ENCODE data around the gene CLOCK. TPM values are rescaled to one million over a fixed set of nuclear protein-coding genes. Genes with fewer than 3 reads are reported as not detected.

CLOCK gene
- total RNA-seq, 1 donor from 2014 or later = 13.6 TPM

DNA sequence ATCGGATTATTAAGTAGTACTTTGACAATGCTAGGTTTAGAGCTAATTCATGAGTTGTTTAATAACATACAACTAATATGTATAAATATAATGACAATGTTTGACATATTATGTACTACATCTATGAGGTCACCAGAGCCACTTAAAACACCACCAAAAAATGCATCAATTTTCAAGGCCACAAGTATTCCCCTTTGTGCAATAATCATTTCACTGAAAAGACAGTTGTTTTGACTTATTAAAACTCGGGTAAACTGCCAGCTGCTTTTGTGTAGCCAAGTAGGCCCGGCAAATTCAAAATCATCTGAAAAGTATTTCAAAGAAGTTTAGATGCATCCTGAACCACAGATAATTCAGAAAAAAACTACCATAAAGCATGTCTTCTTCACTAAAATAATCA lies 48.7 kb downstream of the CLOCK start:
- H3K9me3 ChIP-seq (ENCODE audit: control insufficient read depth in 3 of 3, low read length in 3 of 3) = no peaks in the 10 kb centered on the region
- H3K4me1 ChIP-seq (ENCODE audit: control insufficient read depth in 3 of 3, insufficient read depth in 3 of 3, low read length in 3 of 3) = no peaks in the 10 kb centered on the region
- H3K4me3 ChIP-seq (ENCODE audit: low read length in 3 of 3) = no peak overlapping the region
- peaks cover 0 to 5% (median 5%) of the 10 kb centered on the region in 3 donors for H3K36me3 ChIP-seq (ENCODE audit: control insufficient read depth in 3 of 3, insufficient read depth in 3 of 3, low read length in 3 of 3)
- no peak overlapping the region for H3K27ac ChIP-seq (ENCODE audit: low read depth, low read length)
- H3K9ac ChIP-seq (ENCODE audit: low read depth in 1 of 3, low read length in 3 of 3) = no peak overlapping the region
- no peaks in the 10 kb centered on the region for H3K27me3 ChIP-seq (ENCODE audit: control insufficient read depth in 3 of 3, insufficient read depth in 3 of 3, low read length in 3 of 3)

- Histone ChIP-seq H3K9ac (ENCODE audit: low read depth in 1 of 3, low read length in 3 of 3) (no peak overlapping the region), H3K27me3 (ENCODE audit: control insufficient read depth in 3 of 3, insufficient read depth in 3 of 3, low read length in 3 of 3) (no peaks in the 10 kb centered on the region), H3K4me3 (ENCODE audit: low read length in 3 of 3) (no peak overlapping the region)
These were observed 55.2 kb downstream of the CLOCK start for GRCh38 chr4:55491486-55491885.

GRCh38 chr4:55488716-55489115 lies 58.0 kb downstream of the CLOCK start:
- no peaks in the 10 kb centered on the region for H3K27me3 ChIP-seq (ENCODE audit: control insufficient read depth in 3 of 3, insufficient read depth in 3 of 3, low read length in 3 of 3)
- H3K4me1 ChIP-seq (ENCODE audit: control insufficient read depth in 3 of 3, insufficient read depth in 3 of 3, low read length in 3 of 3) = no peaks in the 10 kb centered on the region
- no peak overlapping the region for H3K27ac ChIP-seq (ENCODE audit: low read depth, low read length)
- H3K36me3 ChIP-seq (ENCODE audit: control insufficient read depth in 3 of 3, insufficient read depth in 3 of 3, low read length in 3 of 3) = peaks cover 2 to 23% (median 7%) of the 10 kb centered on the region in 3 donors
- H3K4me3 ChIP-seq (ENCODE audit: low read length in 3 of 3) = no peak overlapping the region
- no peaks in the 10 kb centered on the region for H3K9me3 ChIP-seq (ENCODE audit: control insufficient read depth in 3 of 3, low read length in 3 of 3)
- no peak overlapping the region for H3K9ac ChIP-seq (ENCODE audit: low read depth in 1 of 3, low read length in 3 of 3)

More at GRCh38 chr4:55491486-55491885, 55.2 kb downstream of the CLOCK start:
- Histone ChIP-seq H3K36me3 (ENCODE audit: control insufficient read depth in 3 of 3, insufficient read depth in 3 of 3, low read length in 3 of 3) (peaks cover 2 to 14% (median 7%) of the 10 kb centered on the region in 3 donors), H3K4me1 (ENCODE audit: control insufficient read depth in 3 of 3, insufficient read depth in 3 of 3, low read length in 3 of 3) (no peaks in the 10 kb centered on the region), H3K27ac (ENCODE audit: low read depth, low read length) (no peak overlapping the region), H3K9me3 (ENCODE audit: control insufficient read depth in 3 of 3, low read length in 3 of 3) (no peaks in the 10 kb centered on the region)

GRCh38 chr4:55485821-55486220 lies 60.9 kb downstream of the CLOCK start:
- Histone ChIP-seq H3K4me1 (ENCODE audit: control insufficient read depth in 3 of 3, insufficient read depth in 3 of 3, low read length in 3 of 3) (no peaks in the 10 kb centered on the region), H3K27me3 (ENCODE audit: control insufficient read depth in 3 of 3, insufficient read depth in 3 of 3, low read length in 3 of 3) (no peaks in the 10 kb centered on the region), H3K9ac (ENCODE audit: low read depth in 1 of 3, low read length in 3 of 3) (no peak overlapping the region), H3K36me3 (ENCODE audit: control insufficient read depth in 3 of 3, insufficient read depth in 3 of 3, low read length in 3 of 3) (peaks cover 2 to 31% (median 7%) of the 10 kb centered on the region in 3 donors), H3K9me3 (ENCODE audit: control insufficient read depth in 3 of 3, low read length in 3 of 3) (no peaks in the 10 kb centered on the region), H3K27ac (ENCODE audit: low read depth, low read length) (no peak overlapping the region), H3K4me3 (ENCODE audit: low read length in 3 of 3) (no peak overlapping the region)

GRCh38 chr4:55483315-55483714 lies 63.4 kb downstream of the CLOCK start:
- H3K36me3 ChIP-seq (ENCODE audit: control insufficient read depth in 3 of 3, insufficient read depth in 3 of 3, low read length in 3 of 3) = peaks cover 0 to 29% (median 2%) of the 10 kb centered on the region in 3 donors

DNA sequence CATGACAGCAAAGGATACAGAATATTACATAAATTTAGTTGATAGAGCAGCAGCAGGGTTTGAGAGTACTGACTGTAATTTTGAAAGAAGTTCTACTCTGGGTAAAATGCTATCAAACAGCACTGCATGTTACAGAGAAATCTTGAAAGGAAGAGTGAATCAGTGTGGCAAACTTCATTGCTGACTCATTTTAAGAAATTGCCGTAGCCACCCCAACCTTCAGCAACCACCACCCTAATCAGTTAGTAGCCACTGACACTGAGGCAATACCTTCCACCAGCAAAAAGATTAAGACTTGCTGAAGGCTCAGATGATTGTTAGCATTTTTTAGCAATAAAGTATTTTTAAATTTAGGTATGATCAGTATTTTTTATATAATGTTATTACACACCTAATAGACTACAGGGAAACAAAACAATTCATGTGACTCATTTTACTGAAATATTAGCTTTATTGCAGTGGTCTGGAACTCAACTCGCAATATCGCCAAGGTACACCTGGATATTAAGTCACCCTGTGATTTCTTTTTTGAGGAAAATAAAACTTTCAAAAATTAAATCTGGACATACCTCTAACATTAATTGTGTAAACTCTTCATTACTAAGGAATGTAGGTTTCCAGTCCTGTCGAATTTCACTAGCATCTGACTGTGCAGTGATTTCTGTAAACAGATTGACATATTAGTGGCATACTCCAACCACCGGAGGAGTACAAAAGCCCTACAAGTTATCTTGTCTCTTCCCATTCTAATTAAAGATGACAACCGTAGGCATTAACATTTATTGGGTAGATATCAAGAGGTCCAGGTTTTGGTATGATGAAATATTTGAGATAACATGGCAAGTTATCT lies 71.1 kb downstream of the CLOCK start:
- Histone ChIP-seq H3K36me3 (ENCODE audit: control insufficient read depth in 3 of 3, insufficient read depth in 3 of 3, low read length in 3 of 3) (peaks cover 7 to 43% (median 19%) of the 10 kb centered on the region in 3 donors), H3K27ac (ENCODE audit: low read depth, low read length) (no peak overlapping the region), H3K9ac (ENCODE audit: low read depth in 1 of 3, low read length in 3 of 3) (no peak overlapping the region), H3K4me3 (ENCODE audit: low read length in 3 of 3) (no peak overlapping the region), H3K27me3 (ENCODE audit: control insufficient read depth in 3 of 3, insufficient read depth in 3 of 3, low read length in 3 of 3) (no peaks in the 10 kb centered on the region), H3K4me1 (ENCODE audit: control insufficient read depth in 3 of 3, insufficient read depth in 3 of 3, low read length in 3 of 3) (no peaks in the 10 kb centered on the region), H3K9me3 (ENCODE audit: control insufficient read depth in 3 of 3, low read length in 3 of 3) (no peaks in the 10 kb centered on the region)

More at GRCh38 chr4:55483315-55483714, 63.4 kb downstream of the CLOCK start:
- no peaks in the 10 kb centered on the region for H3K9me3 ChIP-seq (ENCODE audit: control insufficient read depth in 3 of 3, low read length in 3 of 3)
- no peak overlapping the region for H3K4me3 ChIP-seq (ENCODE audit: low read length in 3 of 3)
- H3K27me3 ChIP-seq (ENCODE audit: control insufficient read depth in 3 of 3, insufficient read depth in 3 of 3, low read length in 3 of 3) = no peaks in the 10 kb centered on the region
- no peak overlapping the region for H3K27ac ChIP-seq (ENCODE audit: low read depth, low read length)
- H3K4me1 ChIP-seq (ENCODE audit: control insufficient read depth in 3 of 3, insufficient read depth in 3 of 3, low read length in 3 of 3) = no peaks in the 10 kb centered on the region
- no peak overlapping the region for H3K9ac ChIP-seq (ENCODE audit: low read depth in 1 of 3, low read length in 3 of 3)

- no peaks in the 10 kb centered on the region for H3K9me3 ChIP-seq (ENCODE audit: control insufficient read depth in 3 of 3, low read length in 3 of 3)
- H3K36me3 ChIP-seq (ENCODE audit: control insufficient read depth in 3 of 3, insufficient read depth in 3 of 3, low read length in 3 of 3) = peaks cover 3 to 43% (median 25%) of the 10 kb centered on the region in 3 donors
- H3K4me1 ChIP-seq (ENCODE audit: control insufficient read depth in 3 of 3, insufficient read depth in 3 of 3, low read length in 3 of 3) = no peaks in the 10 kb centered on the region
- H3K9ac ChIP-seq (ENCODE audit: low read depth in 1 of 3, low read length in 3 of 3) = no peak overlapping the region
- no peak overlapping the region for H3K4me3 ChIP-seq (ENCODE audit: low read length in 3 of 3)
- no peak overlapping the region for H3K27ac ChIP-seq (ENCODE audit: low read depth, low read length)
- no peaks in the 10 kb centered on the region for H3K27me3 ChIP-seq (ENCODE audit: control insufficient read depth in 3 of 3, insufficient read depth in 3 of 3, low read length in 3 of 3)
These were observed 76.7 kb downstream of the CLOCK start for GRCh38 chr4:55469979-55470378.

GRCh38 chr4:55468724-55469123 lies 78.0 kb downstream of the CLOCK start:
- no peaks in the 10 kb centered on the region for H3K27me3 ChIP-seq (ENCODE audit: control insufficient read depth in 3 of 3, insufficient read depth in 3 of 3, low read length in 3 of 3)
- no peaks in the 10 kb centered on the region for H3K9me3 ChIP-seq (ENCODE audit: control insufficient read depth in 3 of 3, low read length in 3 of 3)
- no peak overlapping the region for H3K4me3 ChIP-seq (ENCODE audit: low read length in 3 of 3)
- H3K9ac ChIP-seq (ENCODE audit: low read depth in 1 of 3, low read length in 3 of 3) = no peak overlapping the region
- H3K36me3 ChIP-seq (ENCODE audit: control insufficient read depth in 3 of 3, insufficient read depth in 3 of 3, low read length in 3 of 3) = peaks cover 3 to 35% (median 30%) of the 10 kb centered on the region in 3 donors
- no peak overlapping the region for H3K27ac ChIP-seq (ENCODE audit: low read depth, low read length)
- H3K4me1 ChIP-seq (ENCODE audit: control insufficient read depth in 3 of 3, insufficient read depth in 3 of 3, low read length in 3 of 3) = no peaks in the 10 kb centered on the region

GRCh38 chr4:55466001-55466400 lies 80.7 kb downstream of the CLOCK start:
- H3K36me3 ChIP-seq (ENCODE audit: control insufficient read depth in 3 of 3, insufficient read depth in 3 of 3, low read length in 3 of 3) = peaks cover 3 to 32% (median 32%) of the 10 kb centered on the region in 3 donors
- no peaks in the 10 kb centered on the region for H3K9me3 ChIP-seq (ENCODE audit: control insufficient read depth in 3 of 3, low read length in 3 of 3)
- no peak overlapping the region for H3K9ac ChIP-seq (ENCODE audit: low read depth in 1 of 3, low read length in 3 of 3)
- no peak overlapping the region for H3K27ac ChIP-seq (ENCODE audit: low read depth, low read length)
- H3K4me1 ChIP-seq (ENCODE audit: control insufficient read depth in 3 of 3, insufficient read depth in 3 of 3, low read length in 3 of 3) = no peaks in the 10 kb centered on the region
- H3K27me3 ChIP-seq (ENCODE audit: control insufficient read depth in 3 of 3, insufficient read depth in 3 of 3, low read length in 3 of 3) = no peaks in the 10 kb centered on the region
- H3K4me3 ChIP-seq (ENCODE audit: low read length in 3 of 3) = no peak overlapping the region

DNA sequence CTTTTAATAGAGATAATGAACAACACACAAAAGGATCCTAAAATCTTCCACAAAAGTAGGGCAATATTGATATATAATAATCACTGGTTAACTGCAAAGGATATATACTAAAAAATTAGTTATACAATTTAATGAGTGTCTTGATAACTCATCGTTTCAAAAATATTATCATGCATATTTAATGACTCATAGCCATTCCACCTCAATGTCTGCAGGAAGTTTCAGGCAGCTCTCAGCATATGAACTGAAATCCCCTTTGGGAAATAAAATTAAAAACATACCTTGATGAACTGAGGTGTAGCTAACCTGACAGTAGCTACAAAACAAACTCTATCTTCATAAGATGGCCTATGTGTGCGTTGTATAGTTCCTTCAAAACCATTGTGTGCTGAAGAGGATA lies 88.1 kb downstream of the CLOCK start:
- Histone ChIP-seq H3K27ac (ENCODE audit: low read depth, low read length) (no peak overlapping the region), H3K27me3 (ENCODE audit: control insufficient read depth in 3 of 3, insufficient read depth in 3 of 3, low read length in 3 of 3) (no peaks in the 10 kb centered on the region), H3K4me1 (ENCODE audit: control insufficient read depth in 3 of 3, insufficient read depth in 3 of 3, low read length in 3 of 3) (no peaks in the 10 kb centered on the region), H3K9ac (ENCODE audit: low read depth in 1 of 3, low read length in 3 of 3) (no peak overlapping the region), H3K9me3 (ENCODE audit: control insufficient read depth in 3 of 3, low read length in 3 of 3) (no peaks in the 10 kb centered on the region), H3K4me3 (ENCODE audit: low read length in 3 of 3) (no peak overlapping the region), H3K36me3 (ENCODE audit: control insufficient read depth in 3 of 3, insufficient read depth in 3 of 3, low read length in 3 of 3) (peaks cover 0 to 11% (median 5%) of the 10 kb centered on the region in 3 donors)

All from skeletal muscle tissue (tissue), 4 donors.